ENCODE results near the gene CCDC86. TPM values are rescaled to one million over a fixed set of nuclear protein-coding genes. Genes with fewer than 3 reads are reported as not detected.

CCDC86 gene
- total RNA-seq, 1 experiment from 2014 or later, result 51.5 TPM

GRCh38 chr11:60878245-60879101 is 36.6 kb downstream of the CCDC86 start:
- intact Hi-C loops (cut with micrococcal nuclease; ENCODE audit: unreplicated experiment), result no loop called here
- no peaks in the 10 kb centered on the region for H3K36me3 Mint-ChIP-seq (ENCODE audit: insufficient read depth, unreplicated experiment)
- TF ChIP-seq CTCF (IDR thresholded peaks at IDR 0.05; ENCODE audit: unreplicated experiment), result no peak
- CTCF ChIA-PET, result no interaction called here
- H3K27ac Mint-ChIP-seq (ENCODE audit: unreplicated experiment), result no peak overlapping the region
- no peaks in the 10 kb centered on the region for H3K9me3 Mint-ChIP-seq (ENCODE audit: low read depth, unreplicated experiment)
- H3K27me3 Mint-ChIP-seq (ENCODE audit: unreplicated experiment), result no peaks in the 10 kb centered on the region
- no peak overlapping the region for H3K4me3 Mint-ChIP-seq (ENCODE audit: low read depth, unreplicated experiment)
- no TSS peak for BruUV-seq (replicated peaks)
- no peak for DNase-seq
- no peaks in the 10 kb centered on the region for H3K4me1 Mint-ChIP-seq (ENCODE audit: low read depth, unreplicated experiment)

- Mint-ChIP-seq H3K4me1 (ENCODE audit: low read depth, unreplicated experiment) (no peaks in the 10 kb centered on the region), H3K9me3 (ENCODE audit: low read depth, unreplicated experiment) (no peaks in the 10 kb centered on the region), H3K27me3 (ENCODE audit: unreplicated experiment) (no peaks in the 10 kb centered on the region), H3K4me3 (ENCODE audit: low read depth, unreplicated experiment) (no peak overlapping the region), H3K27ac (ENCODE audit: unreplicated experiment) (no peak overlapping the region), H3K36me3 (ENCODE audit: insufficient read depth, unreplicated experiment) (no peaks in the 10 kb centered on the region)
- no TSS peak for BruUV-seq (replicated peaks)
- no peak for TF ChIP-seq CTCF (IDR thresholded peaks at IDR 0.05; ENCODE audit: unreplicated experiment)
- DNase-seq, result no peak
- CTCF ChIA-PET, result no interaction called here
- intact Hi-C loops (cut with micrococcal nuclease; ENCODE audit: unreplicated experiment), result no loop called here
Observed at GRCh38 chr11:60879104-60879503, 37.2 kb downstream of the CCDC86 start.

- H3K4me1 Mint-ChIP-seq (ENCODE audit: low read depth, unreplicated experiment), result no peaks in the 10 kb centered on the region
- no peaks in the 10 kb centered on the region for H3K27me3 Mint-ChIP-seq (ENCODE audit: unreplicated experiment)
- intact Hi-C loops (cut with micrococcal nuclease; ENCODE audit: unreplicated experiment), result no loop called here
- H3K4me3 Mint-ChIP-seq (ENCODE audit: low read depth, unreplicated experiment), result no peak overlapping the region
- TF ChIP-seq CTCF (IDR thresholded peaks at IDR 0.05; ENCODE audit: unreplicated experiment), result no peak
- H3K9me3 Mint-ChIP-seq (ENCODE audit: low read depth, unreplicated experiment), result no peaks in the 10 kb centered on the region
- H3K27ac Mint-ChIP-seq (ENCODE audit: unreplicated experiment), result no peak overlapping the region
- H3K36me3 Mint-ChIP-seq (ENCODE audit: insufficient read depth, unreplicated experiment), result no peaks in the 10 kb centered on the region
- CTCF ChIA-PET, result no interaction called here
- DNase-seq, result no peak
- BruUV-seq (replicated peaks), result no TSS peak
Observed at GRCh38 chr11:60879971-60880588, 38.2 kb downstream of the CCDC86 start.

GRCh38 chr11:60880643-60881282 is 38.9 kb downstream of the CCDC86 start:
- Mint-ChIP-seq H3K9me3 (ENCODE audit: low read depth, unreplicated experiment) (no peaks in the 10 kb centered on the region), H3K36me3 (ENCODE audit: insufficient read depth, unreplicated experiment) (no peaks in the 10 kb centered on the region), H3K4me1 (ENCODE audit: low read depth, unreplicated experiment) (no peaks in the 10 kb centered on the region), H3K4me3 (ENCODE audit: low read depth, unreplicated experiment) (no peak overlapping the region), H3K27ac (ENCODE audit: unreplicated experiment) (no peak overlapping the region), H3K27me3 (ENCODE audit: unreplicated experiment) (no peaks in the 10 kb centered on the region)
- no TSS peak for BruUV-seq (replicated peaks)
- no peak for DNase-seq
- CTCF ChIA-PET, result no interaction called here
- intact Hi-C loops (cut with micrococcal nuclease; ENCODE audit: unreplicated experiment), result no loop called here
- no peak for TF ChIP-seq CTCF (IDR thresholded peaks at IDR 0.05; ENCODE audit: unreplicated experiment)

Measured in Calu3 (cell line).